Neural cell (in vitro differentiated cells): ENCODE data around the gene ACOXL.

ENCODE experiments used
- EP300 ChIP-seq: fragments of 450-650 bp; conservative IDR thresholded peaks from 2 replicates; pipeline ENCODE4 v1.6.1; 2014; ENCODE audit warnings: antibody characterized with exemption, mild to moderate bottlenecking, moderate library complexity; ENCODE audit not compliant: poor library complexity, severe bottlenecking
- TAF1 ChIP-seq: IDR thresholded peaks from 2 replicates; pipeline ENCODE4 v1.6.1; 2012; ENCODE audit warnings: low read depth
- TF ChIP-seq, protein P1 (sequence below): IDR thresholded peaks from 2 replicates; pipeline ENCODE4 v1.6.1; 2012; ENCODE audit warnings: borderline replicate concordance
- TF ChIP-seq, protein P2 (sequence below): fragments of 450-650 bp; IDR thresholded peaks from 2 replicates; pipeline ENCODE4 v1.5.1; 2014; ENCODE audit warnings: antibody characterized with exemption, mild to moderate bottlenecking, moderate library complexity; ENCODE audit not compliant: poor library complexity, severe bottlenecking

- no peak for TF ChIP-seq TAF1
- TF ChIP-seq, protein P1, sequence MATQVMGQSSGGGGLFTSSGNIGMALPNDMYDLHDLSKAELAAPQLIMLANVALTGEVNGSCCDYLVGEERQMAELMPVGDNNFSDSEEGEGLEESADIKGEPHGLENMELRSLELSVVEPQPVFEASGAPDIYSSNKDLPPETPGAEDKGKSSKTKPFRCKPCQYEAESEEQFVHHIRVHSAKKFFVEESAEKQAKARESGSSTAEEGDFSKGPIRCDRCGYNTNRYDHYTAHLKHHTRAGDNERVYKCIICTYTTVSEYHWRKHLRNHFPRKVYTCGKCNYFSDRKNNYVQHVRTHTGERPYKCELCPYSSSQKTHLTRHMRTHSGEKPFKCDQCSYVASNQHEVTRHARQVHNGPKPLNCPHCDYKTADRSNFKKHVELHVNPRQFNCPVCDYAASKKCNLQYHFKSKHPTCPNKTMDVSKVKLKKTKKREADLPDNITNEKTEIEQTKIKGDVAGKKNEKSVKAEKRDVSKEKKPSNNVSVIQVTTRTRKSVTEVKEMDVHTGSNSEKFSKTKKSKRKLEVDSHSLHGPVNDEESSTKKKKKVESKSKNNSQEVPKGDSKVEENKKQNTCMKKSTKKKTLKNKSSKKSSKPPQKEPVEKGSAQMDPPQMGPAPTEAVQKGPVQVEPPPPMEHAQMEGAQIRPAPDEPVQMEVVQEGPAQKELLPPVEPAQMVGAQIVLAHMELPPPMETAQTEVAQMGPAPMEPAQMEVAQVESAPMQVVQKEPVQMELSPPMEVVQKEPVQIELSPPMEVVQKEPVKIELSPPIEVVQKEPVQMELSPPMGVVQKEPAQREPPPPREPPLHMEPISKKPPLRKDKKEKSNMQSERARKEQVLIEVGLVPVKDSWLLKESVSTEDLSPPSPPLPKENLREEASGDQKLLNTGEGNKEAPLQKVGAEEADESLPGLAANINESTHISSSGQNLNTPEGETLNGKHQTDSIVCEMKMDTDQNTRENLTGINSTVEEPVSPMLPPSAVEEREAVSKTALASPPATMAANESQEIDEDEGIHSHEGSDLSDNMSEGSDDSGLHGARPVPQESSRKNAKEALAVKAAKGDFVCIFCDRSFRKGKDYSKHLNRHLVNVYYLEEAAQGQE: no peak
- TF ChIP-seq, protein P2, sequence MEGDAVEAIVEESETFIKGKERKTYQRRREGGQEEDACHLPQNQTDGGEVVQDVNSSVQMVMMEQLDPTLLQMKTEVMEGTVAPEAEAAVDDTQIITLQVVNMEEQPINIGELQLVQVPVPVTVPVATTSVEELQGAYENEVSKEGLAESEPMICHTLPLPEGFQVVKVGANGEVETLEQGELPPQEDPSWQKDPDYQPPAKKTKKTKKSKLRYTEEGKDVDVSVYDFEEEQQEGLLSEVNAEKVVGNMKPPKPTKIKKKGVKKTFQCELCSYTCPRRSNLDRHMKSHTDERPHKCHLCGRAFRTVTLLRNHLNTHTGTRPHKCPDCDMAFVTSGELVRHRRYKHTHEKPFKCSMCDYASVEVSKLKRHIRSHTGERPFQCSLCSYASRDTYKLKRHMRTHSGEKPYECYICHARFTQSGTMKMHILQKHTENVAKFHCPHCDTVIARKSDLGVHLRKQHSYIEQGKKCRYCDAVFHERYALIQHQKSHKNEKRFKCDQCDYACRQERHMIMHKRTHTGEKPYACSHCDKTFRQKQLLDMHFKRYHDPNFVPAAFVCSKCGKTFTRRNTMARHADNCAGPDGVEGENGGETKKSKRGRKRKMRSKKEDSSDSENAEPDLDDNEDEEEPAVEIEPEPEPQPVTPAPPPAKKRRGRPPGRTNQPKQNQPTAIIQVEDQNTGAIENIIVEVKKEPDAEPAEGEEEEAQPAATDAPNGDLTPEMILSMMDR: no peak
- TF ChIP-seq EP300: no peak
Observed at GRCh38 chr2:111091811-111092211, 359.4 kb downstream of the ACOXL start.
